GM21526 (cell line): ENCODE measurements around the gene FAM13C.
"Not testable (repeated sequence)": the region's sequence is repeated elsewhere in the genome, so short reads cannot be mapped to it uniquely, and the experiment has no call there.

ENCODE experiments used
- ATAC-seq: cut with Tn5 transposase; IDR thresholded peaks from one replicate; pipeline ENCODE4 v1.9.1; 2021; ENCODE audit warnings: moderate library complexity; ENCODE audit not compliant: unreplicated experiment, low FRiP score

The FAM13C gene

DNA sequence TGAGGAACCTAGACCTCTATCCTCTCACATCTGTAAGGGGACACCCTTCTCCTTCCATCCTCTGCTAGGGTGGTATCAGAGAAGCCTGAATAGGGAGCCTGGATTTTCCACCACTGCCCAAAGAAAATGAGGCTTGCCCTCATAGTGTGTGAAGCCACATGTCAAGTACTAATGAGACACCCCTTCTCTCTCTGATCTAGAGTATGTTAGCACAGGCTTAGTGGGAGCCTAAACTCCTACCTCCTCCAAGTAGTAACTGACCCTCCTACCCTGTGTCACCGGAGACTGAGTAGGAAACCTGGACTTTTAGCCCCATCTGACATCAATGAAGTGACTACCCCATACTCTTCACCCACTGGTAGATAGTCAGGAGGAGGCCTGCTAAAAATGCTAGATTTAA lies 120.3 kb downstream of the FAM13C start:
- no peak for ATAC-seq

- ATAC-seq, result no peak
These were observed 121.7 kb downstream of the FAM13C start for GRCh38 chr10:59240582-59241183.

GRCh38 chr10:59239108-59239507 lies 123.2 kb downstream of the FAM13C start:
- ATAC-seq, result not testable (repeated sequence)

DNA sequence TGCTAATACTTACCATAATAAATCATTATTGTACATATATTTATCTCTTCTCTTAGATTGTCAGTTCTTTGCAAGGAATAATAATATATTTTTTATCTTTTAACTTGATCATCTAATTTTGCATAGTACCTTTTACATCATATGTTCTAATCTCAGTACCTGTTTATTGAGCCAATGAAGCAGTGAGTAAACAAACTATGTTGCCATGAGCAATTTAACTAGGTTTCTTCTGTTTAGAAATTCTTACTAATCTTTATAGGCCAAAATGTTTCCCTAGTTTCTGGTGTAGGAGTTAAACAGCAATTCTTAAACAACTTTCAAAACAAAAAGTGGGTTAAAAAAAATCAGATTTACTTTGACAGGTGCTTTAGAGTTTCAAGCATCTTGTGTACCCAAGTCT lies 124.6 kb downstream of the FAM13C start:
- no peak for ATAC-seq

- ATAC-seq, result no peak
These were observed 126.2 kb downstream of the FAM13C start for GRCh38 chr10:59236064-59236697.

DNA sequence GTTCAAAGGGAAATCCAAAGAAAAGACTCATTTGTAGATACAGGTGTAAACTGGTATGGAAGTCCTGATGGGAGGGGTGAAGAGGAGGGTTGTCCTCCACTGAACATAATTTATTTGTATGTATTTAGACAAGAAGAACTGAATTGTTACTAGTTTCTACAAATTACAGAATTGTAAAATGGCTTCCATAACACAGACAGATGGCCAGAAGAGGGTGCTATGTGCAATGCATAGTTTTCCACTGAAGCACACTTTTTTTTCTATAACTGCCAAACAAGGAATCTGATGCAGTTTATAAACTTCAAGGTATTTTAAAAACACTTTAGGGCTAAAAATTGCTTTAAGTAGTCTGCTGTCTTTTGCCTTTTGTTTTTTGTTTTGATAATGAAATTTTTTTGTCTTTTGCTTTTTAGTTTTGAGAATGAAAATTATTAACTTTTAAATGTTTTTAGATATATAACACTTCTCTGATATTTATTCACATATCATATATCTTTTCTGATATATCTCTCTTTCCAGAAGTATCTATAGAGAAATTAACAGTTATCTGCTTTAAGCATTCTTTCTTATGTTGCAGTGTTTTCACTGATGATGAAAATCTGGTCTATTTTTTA lies 127.4 kb downstream of the FAM13C start:
- no peak for ATAC-seq

DNA sequence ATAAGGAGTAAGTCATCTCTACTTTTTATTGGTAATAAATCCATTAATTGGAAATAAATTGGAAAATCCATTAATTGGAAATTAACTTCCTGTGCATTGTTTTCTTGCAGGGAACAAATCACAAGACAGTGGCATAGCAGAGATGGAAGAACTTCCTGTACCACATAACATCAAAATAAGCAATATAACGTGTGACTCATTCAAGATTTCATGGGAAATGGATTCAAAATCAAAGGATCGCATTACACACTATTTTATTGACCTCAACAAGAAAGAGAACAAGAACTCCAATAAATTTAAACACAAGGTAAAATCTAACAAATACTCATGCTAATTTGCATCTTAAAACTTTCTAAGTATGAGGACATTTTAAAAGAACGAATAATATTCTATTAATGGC lies 128.2 kb downstream of the FAM13C start:
- no peak for ATAC-seq

DNA sequence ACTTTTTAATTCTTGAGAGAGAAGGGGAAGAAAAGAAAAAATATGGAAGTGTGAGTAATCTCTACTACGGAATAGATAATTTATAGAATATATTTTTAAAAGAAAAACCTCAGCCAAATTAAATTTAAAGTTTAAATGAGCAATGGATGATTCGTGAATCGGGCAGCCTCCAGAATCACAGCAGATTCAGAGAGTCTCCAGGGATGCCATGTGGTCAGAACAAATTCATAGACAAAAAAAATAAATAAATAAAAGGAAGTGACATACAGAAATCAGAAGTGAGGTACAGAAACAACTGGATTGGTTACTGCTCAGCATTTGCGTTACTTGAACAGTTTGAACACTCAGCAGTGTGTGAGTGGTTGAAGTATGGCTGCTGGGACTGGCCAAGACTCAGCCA lies 132.9 kb downstream of the FAM13C start:
- no peak for ATAC-seq

DNA sequence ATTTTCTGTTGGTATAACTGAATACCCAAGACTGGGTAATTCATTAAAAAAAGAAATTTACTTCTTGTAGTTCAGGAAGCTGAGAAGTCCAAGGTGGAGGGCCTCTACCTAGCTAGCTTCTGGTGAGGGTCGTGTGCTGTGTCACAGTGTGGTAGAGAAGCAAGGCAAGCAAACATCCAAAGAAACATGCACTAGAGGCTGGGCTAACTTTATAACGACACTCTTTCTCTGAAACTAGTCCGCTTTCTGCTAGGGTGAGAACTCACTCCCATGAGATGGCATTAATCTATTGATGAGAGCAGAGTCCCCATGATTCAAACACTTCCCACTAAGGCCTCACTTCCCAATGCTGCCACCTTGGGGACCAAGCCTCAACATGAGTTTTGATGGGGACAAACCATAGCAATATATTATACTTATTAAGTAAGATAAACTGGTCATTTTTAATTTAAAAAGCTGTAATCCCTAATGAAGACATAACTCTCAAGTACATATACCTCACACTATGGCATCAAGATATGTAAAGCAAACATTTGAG lies 135.1 kb downstream of the FAM13C start:
- no peak for ATAC-seq

DNA sequence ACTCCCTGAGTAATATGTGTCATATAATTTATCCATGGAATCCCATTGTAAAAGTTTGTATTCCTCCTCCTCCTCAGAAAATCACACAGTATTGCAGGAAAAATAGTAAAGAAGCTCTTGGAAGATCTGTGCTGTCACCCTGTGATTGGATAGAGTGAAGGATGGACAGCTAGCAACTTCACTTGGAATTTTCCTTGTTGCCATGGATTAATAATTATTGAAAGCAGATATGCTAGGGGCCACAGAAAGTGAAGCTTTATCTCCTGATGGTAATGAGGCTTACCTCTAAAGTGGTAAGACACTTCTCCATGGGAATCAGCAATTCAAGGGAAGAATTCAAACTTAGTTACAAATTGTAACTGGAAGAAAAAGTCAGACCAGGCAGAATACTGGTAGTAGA lies 137.1 kb downstream of the FAM13C start:
- no peak for ATAC-seq

DNA sequence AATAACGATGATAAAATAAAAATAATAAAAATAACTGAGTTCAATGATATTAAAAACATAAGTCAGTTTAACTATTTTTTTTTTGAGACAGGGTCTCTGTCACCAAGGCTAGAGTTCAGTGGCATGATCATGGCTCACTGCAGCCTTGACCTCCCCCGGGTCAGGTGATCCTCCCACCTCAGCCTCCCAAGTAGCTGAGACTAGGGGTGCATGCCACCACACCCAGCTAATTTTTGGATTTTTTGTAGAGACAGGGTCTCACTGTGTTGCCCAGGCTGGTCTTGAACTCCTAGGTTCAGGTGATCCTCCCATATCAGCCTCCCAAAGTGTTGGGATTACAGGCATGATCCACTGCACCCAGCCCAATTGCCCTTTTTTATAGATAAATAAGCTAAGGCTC lies 138.8 kb downstream of the FAM13C start:
- ATAC-seq, result not testable (repeated sequence)

DNA sequence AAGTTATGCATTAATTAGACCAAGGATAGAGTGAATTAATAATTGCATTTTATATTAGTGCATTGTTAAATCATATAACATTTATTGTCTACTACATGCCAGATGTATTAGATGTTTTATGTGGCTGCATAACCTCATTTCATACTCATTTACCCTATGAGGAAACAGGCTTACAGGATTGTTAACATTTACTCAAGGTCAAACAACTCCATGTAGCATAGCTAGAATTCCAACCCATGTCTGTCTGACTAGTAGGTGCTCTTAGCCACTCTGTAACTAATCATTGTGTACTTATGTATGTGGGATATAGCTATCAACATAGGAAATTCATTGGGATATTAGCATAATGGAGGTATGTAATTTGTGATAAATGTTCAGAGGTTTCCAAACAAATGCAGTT lies 139.6 kb downstream of the FAM13C start:
- ATAC-seq, result no peak

GRCh38 chr10:59216178-59216869 lies 146.0 kb downstream of the FAM13C start:
- ATAC-seq, result no peak

GRCh38 chr10:59214160-59214559 lies 148.2 kb downstream of the FAM13C start:
- ATAC-seq, result no peak

DNA sequence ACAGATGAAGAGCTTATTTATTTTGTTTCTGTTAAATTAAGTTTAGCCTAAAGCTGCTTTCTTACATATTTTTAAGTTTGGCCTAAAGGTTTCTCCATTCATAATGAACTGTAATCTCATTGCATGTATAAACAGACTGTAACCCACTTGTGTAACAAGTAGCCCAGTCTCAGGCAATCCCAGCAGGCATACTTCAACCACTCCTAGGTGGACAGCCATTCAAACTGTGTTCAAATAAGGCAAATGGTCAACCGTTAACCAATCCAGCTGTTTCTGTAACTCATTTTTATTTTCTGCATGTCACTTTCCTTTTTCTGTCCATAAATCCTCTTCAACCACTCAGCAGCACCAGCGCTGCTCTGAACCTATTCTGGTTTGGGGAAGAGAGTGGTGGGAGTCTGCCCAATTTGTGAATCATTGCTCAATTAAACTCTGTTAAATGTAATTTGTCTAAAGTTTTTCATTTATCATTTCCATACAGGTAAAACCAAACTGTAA lies 150.0 kb downstream of the FAM13C start:
- no peak for ATAC-seq

- no peak for ATAC-seq
These were observed 156.1 kb downstream of the FAM13C start for GRCh38 chr10:59206204-59206720.
